Naive thymus-derived CD4-positive, alpha-beta T cell (primary cell): ENCODE data around the gene STARD10. TPM values are rescaled to one million over a fixed set of nuclear protein-coding genes. Genes with fewer than 3 reads are reported as not detected.

Experiments
- ATAC-seq: fragments of 150-1000 bp; cut with Tn5 transposase; 2 replicates; pipeline ENCODE4 v1.10.0; 2021; ENCODE audit warnings: mild to moderate bottlenecking, moderate library complexity
- CTCF ChIA-PET: fragments of 350-600 bp; sonication (Branson Sonifier 250); formaldehyde crosslinking; loops from one replicate; lab custom pipeline; 2021; ENCODE audit warnings: antibody characterized with exemption; lab: Charles Lee
- POLR2A ChIA-PET: fragments of 350-600 bp; sonication (Branson Sonifier 250); formaldehyde crosslinking; loops from one replicate; lab custom pipeline; 2021; ENCODE audit warnings: antibody characterized with exemption, inconsistent platforms; lab: Charles Lee
- DNase-seq, 9 donors: peaks; one replicate each; pipeline versions ENCODE4 v3.0.0 to v3.0.0-alpha.2; 2020 to 2022; ENCODE audit warnings: mixed read lengths in 1 of 9
- H3K27ac ChIP-seq: one replicate; pipeline ENCODE4 v1.7.0; 2013; ENCODE audit warnings: mild to moderate bottlenecking, low read depth, low read length, moderate library complexity
- H3K27me3 ChIP-seq, 2 donors: one replicate each; pipeline ENCODE4 v1.7.0; 2013; ENCODE audit warnings: low read length in 2 of 2, mild to moderate bottlenecking in 2 of 2, moderate library complexity in 2 of 2; ENCODE audit not compliant: control insufficient read depth in 2 of 2, insufficient read depth in 2 of 2
- H3K36me3 ChIP-seq, 3 experiments: 1 replicate in 2 of 3; 2 replicates in 1 of 3; pipeline ENCODE4 v1.7.0; 2013; ENCODE audit warnings: low read length in 3 of 3, mild to moderate bottlenecking in 3 of 3, moderate library complexity in 1 of 3; ENCODE audit not compliant: insufficient read depth in 3 of 3, control insufficient read depth in 2 of 3
- H3K4me1 ChIP-seq, 2 donors: one replicate each; pipeline ENCODE4 v1.7.0; 2013; ENCODE audit warnings: low read length in 2 of 2, mild to moderate bottlenecking in 2 of 2, moderate library complexity in 1 of 2; ENCODE audit not compliant: control insufficient read depth in 2 of 2, insufficient read depth in 2 of 2
- H3K4me3 ChIP-seq: 2 replicates; pipeline ENCODE4 v1.7.0; 2013; ENCODE audit warnings: mild to moderate bottlenecking, low read length
- H3K9me3 ChIP-seq, 3 experiments: 1 replicate in 2 of 3; 2 replicates in 1 of 3; pipeline ENCODE4 v1.7.0; 2013; ENCODE audit warnings: low read length in 3 of 3; ENCODE audit not compliant: control insufficient read depth in 2 of 3
- H3K27ac Mint-ChIP-seq, 9 donors: one replicate each; pipeline ENCODE4 v1.8.0; 2020 to 2022; ENCODE audit warnings: mixed read lengths in 9 of 9, mild to moderate bottlenecking in 8 of 9, moderate library complexity in 5 of 9, inconsistent platforms in 2 of 9
- H3K27me3 Mint-ChIP-seq, 5 donors: one replicate each; pipeline ENCODE4 v1.8.0; 2021 to 2022; ENCODE audit warnings: mixed read lengths in 5 of 5, mild to moderate bottlenecking in 1 of 5
- H3K36me3 Mint-ChIP-seq, 5 donors: one replicate each; pipeline ENCODE4 v1.8.0; 2020 to 2022; ENCODE audit warnings: mixed read lengths in 5 of 5, mild to moderate bottlenecking in 3 of 5, inconsistent platforms in 1 of 5
- H3K4me1 Mint-ChIP-seq, 7 donors: one replicate each; pipeline ENCODE4 v1.8.0; 2020 to 2022; ENCODE audit warnings: mixed read lengths in 7 of 7, mild to moderate bottlenecking in 3 of 7, inconsistent platforms in 1 of 7
- H3K4me3 Mint-ChIP-seq, 10 donors: one replicate each; pipeline ENCODE4 v1.8.0; 2020 to 2022; ENCODE audit warnings: mild to moderate bottlenecking in 10 of 10, mixed read lengths in 10 of 10, moderate library complexity in 6 of 10, inconsistent platforms in 2 of 10
- H3K9me3 Mint-ChIP-seq, 11 donors: one replicate each; pipeline ENCODE4 v1.8.0; 2020 to 2022; ENCODE audit warnings: mixed read lengths in 11 of 11, mild to moderate bottlenecking in 4 of 11, inconsistent platforms in 1 of 11, moderate library complexity in 1 of 11
- intact Hi-C, 2 donors: fragments of 100-400 bp; cut with micrococcal nuclease; formaldehyde crosslinking; loops; one replicate each; pipeline ENCODE4 v1.15.1; 2023
- polyA plus RNA-seq, 2 donors: library from polyadenylated mRNA; unstranded; fragments of 300-500 nt; fragmentation: Illumina TruSeq; gene quantifications; one replicate each; pipeline ENCODE4 v1.2.3, GENCODE V29; 2021
- total RNA-seq, 6 experiments: library from RNA in 5 of 6; stranded (reverse) in 5 of 6; gene quantifications; 1 replicate in 5 of 6; 2 replicates in 1 of 6; pipeline ENCODE4 v1.2.3 and lab custom pipeline; 2021 to 2026

Gene STARD10
- total and polyA plus RNA-seq, 7 experiments from 2014 or later: 10.9 to 26.1 (median 18.4) TPM

DNA sequence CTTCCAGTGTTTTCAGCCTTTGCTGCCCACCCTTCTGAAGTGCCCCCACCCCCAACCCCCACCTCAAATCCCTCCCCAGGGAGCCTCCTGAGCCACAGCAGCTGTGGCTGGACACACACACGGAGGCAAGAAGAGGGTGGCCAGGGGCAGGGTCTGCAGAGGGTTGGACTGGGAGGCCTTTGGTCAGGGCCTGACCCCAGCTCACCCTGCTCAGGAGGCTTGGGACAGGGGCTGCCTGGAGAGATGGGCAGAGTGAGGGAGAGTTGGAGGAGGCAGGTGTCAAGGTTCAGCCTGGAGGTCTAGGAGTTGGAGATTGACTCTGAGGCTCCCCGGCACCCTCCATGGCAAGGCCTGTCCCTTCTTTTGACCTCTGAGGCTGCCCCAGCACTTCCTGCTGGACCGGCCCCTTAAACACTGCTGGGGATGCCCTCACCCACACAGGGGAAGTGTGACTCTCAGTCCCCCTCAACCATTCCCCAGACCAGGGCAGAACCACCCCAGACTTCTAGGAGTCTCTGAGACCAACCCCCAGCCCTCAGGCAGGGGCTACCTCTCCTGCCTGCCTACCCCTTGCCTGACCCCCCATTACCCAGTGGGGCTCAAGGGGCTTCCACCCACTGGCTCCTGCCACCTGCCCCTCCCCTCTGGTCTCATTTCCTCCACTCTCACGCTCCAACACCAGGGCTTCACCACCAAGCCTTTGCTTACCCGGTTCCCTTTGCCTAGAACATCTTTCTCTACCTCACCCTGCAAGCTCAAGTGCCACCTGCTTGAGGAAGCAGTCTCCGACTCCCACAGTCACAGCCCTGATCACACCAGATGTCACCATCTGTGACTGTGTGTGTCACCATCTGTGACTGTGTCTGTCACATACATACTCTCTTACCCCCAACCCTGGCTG lies 50.3 kb downstream of the STARD10 start:
- H3K27ac ChIP-seq: no peak overlapping the region
- intact Hi-C loops: no loop called here
- H3K4me3 ChIP-seq: no peak overlapping the region
- no peaks in the 10 kb centered on the region for H3K9me3 ChIP-seq
- CTCF ChIA-PET: interaction anchor here (0.6 kb wide), 1 partner anchor 418 kb away, joined by 4 read pairs; no protein-coding TSS in a partner anchor
- ATAC-seq (peak; percentile 75), DNase-seq (no peak)
- Mint-ChIP-seq H3K4me3 (peak overlapping the region in 5 of 10 donors; percentile 1 to 42 (median 18)), H3K9me3 (no peaks in the 10 kb centered on the region), H3K27ac (peak overlapping the region; percentile 41 to 96 (median 86)), H3K27me3 (no peaks in the 10 kb centered on the region), H3K36me3 (peaks cover 0 to 2% (median 0%) of the 10 kb centered on the region in 5 donors), H3K4me1 (peaks cover 49 to 77% (median 73%) of the 10 kb centered on the region in 7 donors)
- POLR2A ChIA-PET: no interaction called here
- H3K4me1 ChIP-seq: peaks cover 25 to 41% of the 10 kb centered on the region in 2 donors
- H3K27me3 ChIP-seq: no peaks in the 10 kb centered on the region
- H3K36me3 ChIP-seq: peaks cover 0 to 8% (median 0%) of the 10 kb centered on the region in 3 experiments

DNA sequence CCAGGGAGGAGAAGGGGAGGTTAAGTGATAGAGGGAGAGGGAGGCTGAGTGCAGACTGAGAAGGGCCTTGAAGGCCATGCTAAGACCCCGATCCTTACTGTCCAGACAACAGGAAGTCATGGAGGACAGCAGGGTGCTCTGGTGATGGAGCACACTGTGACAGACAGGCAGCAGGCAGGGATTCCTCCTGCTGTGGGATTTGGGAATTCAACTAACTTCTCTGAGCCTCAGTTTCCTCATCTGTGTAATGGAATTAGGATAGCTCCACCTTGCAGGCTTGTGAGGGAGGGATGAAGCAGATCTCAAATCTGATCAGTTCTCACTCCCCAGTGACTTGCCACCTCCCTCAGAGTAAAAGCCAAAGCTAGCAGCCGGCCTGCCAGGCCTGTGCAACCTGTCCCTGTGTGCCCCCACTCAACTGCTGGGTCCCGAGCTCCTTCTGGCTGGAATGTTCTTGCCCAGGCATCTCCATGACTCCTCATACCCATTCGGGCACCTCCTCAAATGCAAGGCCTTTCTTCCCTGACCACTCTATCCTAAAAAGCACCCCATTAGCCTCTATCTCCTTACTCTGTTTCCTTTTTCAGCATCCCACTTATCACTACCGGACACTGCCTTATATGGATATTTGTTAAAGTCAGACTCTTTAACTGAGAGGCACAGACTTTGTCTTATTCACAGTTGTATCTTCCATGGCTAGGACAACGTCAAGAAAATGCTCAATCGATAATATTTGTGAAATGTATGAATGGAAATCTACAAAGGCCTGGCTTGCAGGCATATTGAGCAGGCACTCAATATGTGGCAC lies 51.1 kb downstream of the STARD10 start:
- peak overlapping the region; percentile 69 to 99 (median 89) for H3K27ac Mint-ChIP-seq
- no peaks in the 10 kb centered on the region for H3K27me3 Mint-ChIP-seq
- H3K4me1 Mint-ChIP-seq: peaks cover 54 to 80% (median 77%) of the 10 kb centered on the region in 7 donors
- POLR2A ChIA-PET: no interaction called here
- intact Hi-C loops: no loop called here
- ATAC-seq (no peak), DNase-seq (no peak)
- Histone ChIP-seq H3K27me3 (no peaks in the 10 kb centered on the region), H3K9me3 (no peaks in the 10 kb centered on the region), H3K36me3 (peaks cover 0 to 6% (median 0%) of the 10 kb centered on the region in 3 experiments), H3K4me1 (peaks cover 25 to 40% of the 10 kb centered on the region in 2 donors), H3K4me3 (no peak overlapping the region), H3K27ac (peak overlapping the region; percentile 30)
- no peaks in the 10 kb centered on the region for H3K9me3 Mint-ChIP-seq
- CTCF ChIA-PET: interaction anchor here (0.6 to 0.9 kb wide), 2 partner anchors 15 to 419 kb away, joined by 3 to 4 read pairs; no protein-coding TSS in a partner anchor
- H3K36me3 Mint-ChIP-seq: no peaks in the 10 kb centered on the region
- H3K4me3 Mint-ChIP-seq: peak overlapping the region in 2 of 10 donors; percentile 4 to 58

DNA sequence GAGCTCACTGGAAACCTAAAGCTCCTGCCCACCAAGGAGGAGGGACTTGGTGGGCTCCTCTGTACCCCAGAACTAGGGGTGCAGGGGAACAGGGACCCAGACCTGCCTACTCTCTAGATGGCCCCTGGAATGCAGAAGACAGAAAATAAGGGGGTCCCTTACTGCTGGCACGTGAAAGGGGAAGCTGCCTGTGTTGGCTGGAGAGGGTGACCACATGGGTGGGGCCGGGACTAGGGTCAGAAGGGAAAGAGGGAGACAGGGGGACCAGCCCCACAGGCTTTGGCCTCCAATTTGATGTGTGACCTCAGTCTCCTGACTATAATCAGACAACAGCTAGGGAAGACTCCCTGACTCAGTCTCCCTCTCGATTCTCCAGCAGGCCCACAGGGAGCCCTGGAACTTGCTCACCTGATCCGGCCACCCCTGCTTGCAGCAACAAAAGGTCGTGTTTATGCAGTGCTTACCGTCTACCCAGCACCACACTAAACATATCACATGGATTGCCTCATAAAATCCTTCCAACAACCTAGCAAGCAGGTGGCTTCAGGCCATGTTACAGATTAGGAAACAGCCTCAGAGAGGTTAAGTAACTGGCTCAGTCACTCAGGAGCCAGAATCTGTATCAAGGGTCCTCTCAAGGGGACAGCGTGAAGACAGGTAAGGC lies 51.9 kb downstream of the STARD10 start:
- peaks cover 32 to 48% of the 10 kb centered on the region in 2 donors for H3K4me1 ChIP-seq
- H3K36me3 ChIP-seq: peaks cover 0 to under 1% (median 0%) of the 10 kb centered on the region in 3 experiments
- no peaks in the 10 kb centered on the region for H3K27me3 ChIP-seq
- no peaks in the 10 kb centered on the region for H3K27me3 Mint-ChIP-seq
- peak overlapping the region; percentile 39 for H3K27ac ChIP-seq
- no peaks in the 10 kb centered on the region for H3K9me3 Mint-ChIP-seq
- peaks cover 0 to 4% (median 0%) of the 10 kb centered on the region in 5 donors for H3K36me3 Mint-ChIP-seq
- ChIA-PET POLR2A (no interaction called here), CTCF (interaction anchor here (0.9 kb wide), 1 partner anchor 14 kb away, joined by 3 read pairs; no protein-coding TSS in a partner anchor)
- ATAC-seq (no peak), DNase-seq (no peak)
- peak overlapping the region; percentile 81 to 99 (median 95) for H3K27ac Mint-ChIP-seq
- no peak overlapping the region for H3K4me3 ChIP-seq
- H3K9me3 ChIP-seq: no peaks in the 10 kb centered on the region
- peaks cover 58 to 81% (median 77%) of the 10 kb centered on the region in 7 donors for H3K4me1 Mint-ChIP-seq
- intact Hi-C loops: no loop called here
- H3K4me3 Mint-ChIP-seq: peak overlapping the region in 2 of 10 donors; percentile 4 to 58

DNA sequence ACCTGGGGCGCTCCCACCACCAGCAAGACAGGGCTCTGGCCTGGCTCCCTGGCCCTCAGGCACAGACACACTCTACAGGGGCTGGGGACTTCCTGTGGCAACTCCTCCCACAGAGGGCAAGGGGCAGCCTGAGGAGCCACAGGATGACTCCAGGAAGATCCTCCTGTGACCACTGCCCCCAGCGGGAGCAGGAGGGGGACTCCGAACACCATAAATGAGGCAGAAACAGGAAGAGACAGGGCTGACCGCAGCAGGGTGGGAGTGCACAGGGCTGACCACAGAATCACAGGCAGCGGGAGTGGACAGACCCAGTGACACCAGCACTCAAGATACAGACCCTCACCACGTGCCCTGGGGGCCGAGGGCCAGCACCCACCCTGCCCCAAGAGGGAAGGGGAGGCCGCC lies 52.4 kb downstream of the STARD10 start:
- Mint-ChIP-seq H3K9me3 (no peaks in the 10 kb centered on the region), H3K27me3 (no peaks in the 10 kb centered on the region), H3K36me3 (peaks cover 0 to 5% (median 0%) of the 10 kb centered on the region in 5 donors), H3K4me1 (peaks cover 63 to 87% (median 81%) of the 10 kb centered on the region in 7 donors), H3K27ac (peak overlapping the region; percentile 81 to 99 (median 95)), H3K4me3 (peak overlapping the region in 4 of 10 donors; percentile 6 to 58 (median 34))
- H3K27me3 ChIP-seq: no peaks in the 10 kb centered on the region
- H3K27ac ChIP-seq: peak overlapping the region; percentile 39
- ChIA-PET POLR2A (interaction anchor here (0.5 kb wide), 1 partner anchor 38 kb away, joined by 3 read pairs; no protein-coding TSS in a partner anchor), CTCF (no interaction called here)
- intact Hi-C loops: no loop called here
- H3K36me3 ChIP-seq: no peaks in the 10 kb centered on the region
- no peak for DNase-seq
- H3K4me1 ChIP-seq: peaks cover 36 to 53% of the 10 kb centered on the region in 2 donors
- peak; percentile 8 for ATAC-seq
- H3K4me3 ChIP-seq: no peak overlapping the region
- H3K9me3 ChIP-seq: no peaks in the 10 kb centered on the region

DNA sequence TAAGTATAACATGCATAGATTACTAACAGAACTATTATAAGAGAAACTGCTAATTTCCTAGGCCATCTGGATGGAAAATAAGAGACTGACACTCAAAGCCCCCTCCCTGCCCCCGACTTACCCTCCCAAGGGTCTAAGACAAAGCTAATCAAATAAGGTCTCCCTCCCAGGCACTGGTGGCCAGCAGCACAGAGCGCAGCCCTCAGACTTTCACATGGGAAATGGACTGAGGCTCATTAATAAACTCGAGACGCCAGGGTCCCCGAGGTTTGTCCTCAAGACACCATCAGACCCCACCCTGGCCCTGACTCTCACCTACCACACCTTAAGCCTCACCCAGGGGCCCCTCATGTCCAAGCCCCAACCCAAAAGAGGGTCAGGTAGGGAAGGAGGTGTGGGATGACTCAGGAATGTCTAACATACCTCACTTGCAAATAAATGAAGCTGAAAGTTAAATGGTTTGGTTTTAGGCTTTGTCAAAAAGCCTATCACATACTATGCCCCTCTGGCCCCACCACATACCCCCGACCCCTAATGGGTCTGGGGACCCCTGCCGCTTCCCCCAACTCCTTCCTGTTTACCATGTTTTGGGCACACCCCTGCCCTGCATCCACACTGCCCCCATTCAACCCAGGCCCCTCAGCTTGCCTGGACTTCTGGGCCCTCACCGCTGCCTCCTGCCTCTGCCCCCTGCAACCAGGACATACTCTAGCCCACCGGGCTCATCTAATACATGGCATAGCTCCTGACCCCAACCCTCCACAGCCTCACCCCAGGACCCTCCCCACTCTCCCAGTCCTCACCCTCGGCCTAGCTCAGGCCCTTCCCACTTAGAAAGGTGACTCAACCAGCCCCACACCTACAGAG lies 53.1 kb downstream of the STARD10 start:
- H3K4me3 ChIP-seq: no peak overlapping the region
- ChIA-PET POLR2A (interaction anchor here (0.5 to 1.8 kb wide), 4 partner anchors 19 to 74 kb away, joined by 3 to 6 read pairs (median 4); partner anchors contain the start of gene ATG16L2), CTCF (interaction anchor here (1.2 kb wide), 1 partner anchor 16 kb away, joined by 5 read pairs; no protein-coding TSS in a partner anchor)
- H3K27ac ChIP-seq: peak overlapping the region; percentile 39
- DNase-seq: no peak
- peaks cover 0 to 5% (median 0%) of the 10 kb centered on the region in 5 donors for H3K36me3 Mint-ChIP-seq
- no peaks in the 10 kb centered on the region for H3K9me3 Mint-ChIP-seq
- peak overlapping the region; percentile 81 to 99 (median 95) for H3K27ac Mint-ChIP-seq
- no peaks in the 10 kb centered on the region for H3K36me3 ChIP-seq
- H3K4me1 Mint-ChIP-seq: peaks cover 68 to 89% (median 80%) of the 10 kb centered on the region in 7 donors
- intact Hi-C loops: no loop called here
- peaks cover 43 to 57% of the 10 kb centered on the region in 2 donors for H3K4me1 ChIP-seq
- no peak for ATAC-seq
- no peaks in the 10 kb centered on the region for H3K27me3 Mint-ChIP-seq
- peak overlapping the region in 6 of 10 donors; percentile 11 to 80 (median 52) for H3K4me3 Mint-ChIP-seq
- H3K9me3 ChIP-seq: no peaks in the 10 kb centered on the region
- H3K27me3 ChIP-seq: no peaks in the 10 kb centered on the region
